Measurements from ENCODE around the gene COBLL1.

DNA sequence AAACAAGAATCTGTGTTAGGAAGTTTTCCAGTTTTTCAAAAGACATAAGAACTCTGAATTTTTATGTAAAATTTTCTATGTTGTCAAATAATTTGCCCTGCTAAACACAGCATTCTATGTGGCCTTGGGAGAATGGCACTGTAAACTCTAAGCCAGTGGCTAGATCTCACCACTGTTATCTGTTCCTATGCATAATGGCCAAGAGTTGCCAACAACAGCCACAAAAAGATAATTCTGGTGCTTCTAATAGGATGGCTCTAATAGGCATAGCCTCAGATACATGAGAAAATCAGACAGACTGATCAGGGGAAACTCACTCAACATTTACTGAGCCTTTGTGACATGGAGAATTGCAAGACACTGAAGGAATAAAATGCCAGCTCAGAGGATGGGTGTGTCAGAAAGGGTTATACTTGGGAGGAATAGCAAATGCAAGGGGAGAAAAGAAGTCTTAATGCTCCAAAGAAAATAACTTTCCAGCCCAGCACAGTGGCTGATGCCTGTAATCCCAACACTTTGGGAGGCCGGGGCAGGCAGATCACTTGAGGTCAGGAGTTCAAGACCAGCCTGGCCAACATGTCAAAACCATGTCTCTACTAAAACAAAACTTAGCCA lies 63.7 kb downstream of the COBLL1 start:
- no peak for TF ChIP-seq CTCF (IDR thresholded peaks at IDR 0.05)
- no peak for TF ChIP-seq POLR2A (IDR thresholded peaks at IDR 0.05; ENCODE audit: low read depth)
